GM18520 (cell line): ENCODE data around the gene MAP1S.

Experiments
- ATAC-seq: cut with Tn5 transposase; IDR thresholded peaks from one replicate; pipeline ENCODE4 v1.9.1; 2021; ENCODE audit not compliant: unreplicated experiment

Gene MAP1S

GRCh38 chr19:17718947-17719711, at the start of gene MAP1S:
MAP1S (plus strand) TSS chr19:17719480; CDS start chr19:17719503, 23 bp downstream.
- peak; percentile 52 for ATAC-seq

GRCh38 chr19:17671906-17672305, 47.4 kb upstream of the MAP1S start:
- no peak for ATAC-seq

DNA sequence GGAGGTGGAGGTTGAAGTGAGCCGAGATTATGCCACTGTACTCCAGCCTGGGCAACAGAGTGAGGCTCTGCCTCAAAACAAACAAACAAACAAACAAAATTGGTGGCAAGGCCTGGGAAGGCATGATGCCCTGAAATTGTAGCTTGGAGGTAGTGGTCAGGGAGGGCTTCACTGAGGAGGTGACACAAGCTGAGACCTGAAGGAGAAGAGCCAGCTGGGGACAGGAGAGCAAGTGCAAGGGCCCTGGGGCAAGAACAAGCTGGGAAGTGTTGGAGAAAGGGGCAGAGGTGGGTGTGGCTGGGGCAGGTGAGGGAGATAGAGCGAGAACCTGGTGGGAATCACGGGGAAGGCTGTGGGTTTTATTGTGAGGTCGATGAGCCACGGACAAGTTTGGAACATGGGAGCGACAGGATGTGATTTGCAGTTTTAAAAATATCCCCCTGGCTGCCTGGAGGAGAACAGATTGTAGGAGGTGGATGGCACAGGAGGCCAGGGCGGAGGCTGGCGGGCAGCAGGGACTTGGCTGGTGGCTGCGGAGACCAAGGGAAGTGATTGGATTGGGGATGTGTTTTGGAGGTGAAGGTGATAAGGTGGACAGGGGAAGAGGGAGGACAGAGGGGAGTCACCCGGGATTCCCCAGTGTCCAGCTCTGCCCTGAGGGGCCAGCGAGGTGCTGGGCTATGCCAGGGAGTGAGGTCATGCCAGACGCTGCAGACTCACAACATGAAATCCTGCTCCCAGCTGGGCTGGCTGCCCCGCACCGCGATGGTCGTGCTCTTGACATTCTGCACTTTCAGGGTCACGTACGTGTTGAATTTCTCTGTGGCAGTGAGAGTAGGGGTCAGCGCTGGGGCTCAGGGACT, 45.1 kb upstream of the MAP1S start:
- no peak for ATAC-seq

DNA sequence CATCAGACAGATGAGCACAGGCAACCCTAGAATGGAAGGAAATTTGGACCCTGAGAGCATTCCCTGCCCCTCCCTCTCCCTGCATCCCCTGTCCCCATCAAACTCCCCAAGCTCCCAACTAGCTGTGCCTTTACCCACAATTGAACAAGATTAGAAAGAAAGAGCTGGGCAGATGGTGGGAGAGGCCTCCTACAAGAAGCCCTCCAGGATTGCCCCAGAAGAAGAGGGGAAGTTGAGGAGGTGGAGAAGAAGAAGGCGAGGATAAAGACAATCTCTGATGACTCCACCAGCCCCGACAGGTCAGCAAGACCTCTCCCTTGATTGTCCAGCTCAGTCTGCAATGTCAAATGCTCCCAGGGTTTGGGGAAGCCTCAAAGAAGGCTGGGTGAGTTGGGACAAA, 43.0 kb upstream of the MAP1S start:
- ATAC-seq, result no peak

DNA sequence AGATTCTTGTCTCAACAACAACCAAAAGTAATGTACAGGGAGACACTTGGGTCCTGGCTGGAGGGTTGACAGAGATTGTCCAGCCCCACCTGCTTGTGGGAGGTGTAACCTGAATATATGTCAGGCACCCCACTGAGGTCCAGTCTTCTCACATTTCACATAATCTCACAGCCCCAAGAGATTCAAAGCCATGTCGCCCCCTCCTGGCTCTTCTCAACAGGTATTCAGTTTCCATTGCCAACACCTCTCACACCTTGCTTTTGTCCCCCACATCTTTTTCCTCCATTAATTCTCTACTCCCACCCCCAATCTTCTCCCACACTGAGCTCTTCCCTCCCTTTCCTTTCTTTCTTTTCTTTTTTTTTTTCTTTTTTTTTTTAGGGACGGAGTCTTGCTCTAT, 42.3 kb upstream of the MAP1S start:
- ATAC-seq, result no peak

GRCh38 chr19:17678836-17679235, 40.4 kb upstream of the MAP1S start:
- ATAC-seq, result no peak

DNA sequence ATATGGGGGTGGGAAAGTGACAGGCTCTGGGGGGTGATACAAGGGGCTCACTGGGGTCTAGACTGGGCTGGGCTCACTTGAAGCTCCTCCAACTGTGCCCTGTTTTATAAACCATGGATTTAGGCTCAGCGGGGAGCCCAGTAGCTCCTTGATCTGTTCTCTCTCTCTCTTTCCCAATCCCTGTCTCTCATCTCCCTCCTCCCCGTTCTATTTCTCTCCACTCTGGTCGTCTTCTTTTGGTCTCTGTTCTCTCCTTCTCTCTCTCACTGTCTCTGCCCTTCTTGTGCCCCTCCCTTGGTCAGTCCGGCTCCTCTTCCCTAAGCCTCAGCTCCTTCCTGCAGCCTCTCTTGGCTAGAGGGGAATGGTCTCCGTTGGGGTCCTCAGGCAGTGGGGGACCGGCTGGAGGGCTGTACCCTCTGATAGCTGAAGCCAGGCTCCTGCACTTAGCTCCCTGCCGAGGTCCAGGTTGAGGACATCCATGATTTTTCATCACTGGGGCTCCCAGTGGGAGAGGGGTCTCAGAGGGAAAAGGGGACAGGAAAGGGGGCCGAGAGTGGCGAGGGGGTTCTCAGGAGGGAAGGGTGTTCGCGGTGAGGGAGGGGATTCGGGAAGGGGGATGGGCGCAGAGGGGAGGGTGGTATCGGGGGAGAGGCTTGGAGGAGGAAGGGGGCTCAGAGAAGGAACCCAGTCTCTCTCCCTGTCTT, 39.6 kb upstream of the MAP1S start:
- no peak for ATAC-seq

- ATAC-seq, result peak; percentile 41
Observed at GRCh38 chr19:17680230-17680722, 39.0 kb upstream of the MAP1S start.

DNA sequence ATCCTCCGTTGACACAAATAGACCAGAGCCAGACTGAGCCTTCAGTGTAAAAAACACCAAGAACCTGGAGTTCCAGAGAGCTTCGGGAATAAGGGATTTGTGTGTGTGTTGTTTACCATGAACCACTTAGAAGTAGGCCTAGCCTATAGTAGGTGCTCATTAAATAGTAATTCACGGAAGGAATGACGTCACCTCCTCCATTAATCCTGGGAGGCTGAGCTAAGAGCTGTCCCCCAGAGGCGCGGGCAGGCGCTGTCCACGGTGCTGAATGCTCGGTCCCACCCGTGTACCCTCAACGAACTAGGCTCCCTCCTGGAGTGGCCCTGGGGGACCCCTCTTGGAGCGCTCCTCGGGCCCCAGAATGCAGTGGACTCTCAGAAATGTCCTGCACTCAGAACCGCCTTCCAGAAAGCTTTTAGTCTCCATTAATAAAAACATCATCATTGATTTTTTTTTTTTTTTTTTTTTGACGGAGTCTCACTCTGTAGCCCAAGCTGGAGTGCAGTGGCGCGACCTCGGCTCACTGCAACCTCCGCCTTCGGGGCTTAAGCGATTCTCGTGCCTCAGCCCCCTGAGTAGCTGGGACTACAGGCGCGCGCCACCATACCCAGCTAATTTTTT, 37.7 kb upstream of the MAP1S start:
- ATAC-seq, result no peak

DNA sequence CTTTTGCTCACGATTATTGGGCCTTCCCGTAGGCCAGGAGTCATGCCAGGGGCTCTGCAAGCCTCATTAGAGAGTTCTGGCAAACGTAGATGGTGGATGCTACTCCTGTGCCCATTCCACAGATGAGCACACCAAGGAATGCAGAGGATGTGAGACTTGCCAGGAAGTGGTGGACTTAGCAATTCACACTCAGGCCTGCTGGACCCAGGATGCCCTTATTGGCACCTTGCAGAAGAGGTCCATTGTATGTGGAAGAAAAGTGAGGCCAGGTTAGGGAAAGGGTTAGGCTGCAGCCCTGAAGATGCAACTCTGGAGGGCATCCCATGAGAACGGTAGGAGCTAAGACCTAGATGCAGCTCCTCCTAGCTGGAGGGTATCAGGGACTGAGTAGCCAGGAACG, 37.0 kb upstream of the MAP1S start:
- no peak for ATAC-seq

- no peak for ATAC-seq
Observed at GRCh38 chr19:17683078-17683477, 36.2 kb upstream of the MAP1S start.

GRCh38 chr19:17684256-17684655, 35.0 kb upstream of the MAP1S start:
- ATAC-seq, result no peak

DNA sequence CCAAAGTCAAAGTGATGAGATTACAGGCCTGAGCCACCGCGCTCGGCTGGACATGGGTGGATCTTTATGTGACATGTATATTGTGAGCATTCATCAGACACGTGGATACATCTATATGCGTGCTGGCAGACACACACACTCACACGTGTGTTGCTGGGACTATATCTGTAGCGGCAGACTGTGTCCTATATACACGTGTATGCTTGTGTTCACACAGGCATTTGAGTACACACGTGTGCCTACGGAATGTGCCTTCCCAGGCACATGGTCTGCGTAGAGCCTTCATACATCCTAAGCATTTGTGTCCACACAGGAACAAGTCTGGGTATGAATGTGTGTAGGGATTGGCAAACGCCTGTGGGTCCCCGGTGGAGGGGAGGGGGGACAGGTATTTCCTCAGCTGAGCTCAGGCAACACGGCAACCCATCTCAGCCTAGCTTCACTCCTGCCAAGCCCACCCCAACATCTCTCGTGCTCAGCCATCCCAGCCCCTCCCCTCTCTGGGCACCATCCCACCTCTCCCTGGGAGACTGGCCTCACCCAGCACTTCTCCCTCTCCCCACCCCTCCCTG, 33.7 kb upstream of the MAP1S start:
- no peak for ATAC-seq

DNA sequence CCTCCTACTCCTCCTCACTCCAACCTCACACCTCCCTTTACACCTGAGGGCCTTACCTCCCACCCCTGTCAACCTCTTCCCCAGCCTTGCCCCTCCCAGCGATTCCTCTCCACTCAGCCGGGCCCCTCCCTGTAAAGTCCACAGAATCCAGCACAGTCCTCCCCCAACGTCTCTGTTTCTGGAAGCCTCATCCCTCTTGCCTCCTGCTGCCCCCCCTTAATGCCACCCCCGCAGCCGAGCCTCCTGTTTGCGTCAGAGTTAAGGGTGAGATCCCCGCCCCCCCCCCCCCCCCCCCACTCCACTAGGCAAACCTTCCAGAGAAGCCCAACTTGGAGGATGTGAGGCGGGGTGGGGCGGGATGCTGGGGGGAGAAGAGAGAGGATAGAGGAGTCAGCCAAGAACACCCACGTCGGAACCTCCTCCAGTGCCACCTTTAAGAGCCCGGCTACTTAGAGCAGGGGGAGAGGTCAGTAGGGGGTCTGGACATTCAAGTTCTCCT, 33.2 kb upstream of the MAP1S start:
- ATAC-seq, result no peak

DNA sequence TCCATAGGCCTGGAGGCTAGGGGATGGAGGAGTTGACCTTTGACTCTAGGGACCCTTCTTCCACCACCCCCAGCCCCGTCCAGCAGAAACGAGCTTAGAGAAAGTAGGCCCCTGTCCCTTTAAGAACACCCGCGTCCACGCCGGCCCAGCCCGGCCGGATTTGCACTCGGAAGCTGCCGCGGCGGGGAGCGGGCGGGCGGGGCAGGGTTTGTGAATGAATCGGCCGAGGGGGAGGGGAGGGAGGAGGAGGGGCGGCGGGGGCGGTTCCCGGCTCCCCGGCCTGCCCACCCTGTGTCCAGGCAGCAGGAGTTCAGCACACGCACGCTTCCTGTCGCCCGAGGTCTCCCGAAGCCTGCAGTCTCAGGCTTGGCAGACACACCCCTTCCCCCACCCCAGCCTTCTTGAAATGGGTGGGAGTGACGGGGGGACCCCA, 32.7 kb upstream of the MAP1S start:
- ATAC-seq, result no peak

DNA sequence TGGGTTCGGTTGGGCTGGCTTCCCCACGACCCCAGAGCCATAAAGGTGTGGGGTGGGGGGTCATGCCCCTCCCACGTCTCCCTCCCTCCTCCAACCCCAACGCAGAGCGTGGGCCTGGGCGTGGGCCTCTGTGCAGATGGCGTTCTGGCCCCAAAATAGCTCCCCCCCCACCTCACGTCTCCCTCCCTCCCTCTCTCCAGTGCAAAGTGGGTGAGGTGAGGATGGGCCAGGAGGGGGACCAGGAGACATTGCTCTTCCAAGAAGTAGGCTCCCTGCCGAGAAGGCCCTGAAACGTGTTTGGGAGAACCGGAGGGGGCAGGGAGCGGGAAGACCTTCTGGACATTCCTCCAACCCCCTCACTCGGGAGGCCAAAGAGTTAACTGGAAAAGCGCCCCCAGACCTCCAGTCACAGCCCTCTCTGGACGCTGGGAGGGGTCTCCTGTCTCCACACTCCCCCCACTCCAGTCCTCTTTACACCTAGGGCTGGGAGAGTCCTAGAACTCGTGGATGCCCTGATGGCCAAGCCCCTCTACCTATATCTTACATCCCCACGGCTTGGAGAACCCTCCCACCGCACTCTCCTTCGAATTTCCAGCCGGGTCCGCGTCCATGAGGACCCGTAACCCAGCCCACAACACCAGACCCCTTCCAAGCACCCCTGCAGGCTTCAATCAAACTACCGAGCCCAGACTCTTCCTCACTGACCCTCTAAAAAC, 32.0 kb upstream of the MAP1S start:
- ATAC-seq, result no peak

DNA sequence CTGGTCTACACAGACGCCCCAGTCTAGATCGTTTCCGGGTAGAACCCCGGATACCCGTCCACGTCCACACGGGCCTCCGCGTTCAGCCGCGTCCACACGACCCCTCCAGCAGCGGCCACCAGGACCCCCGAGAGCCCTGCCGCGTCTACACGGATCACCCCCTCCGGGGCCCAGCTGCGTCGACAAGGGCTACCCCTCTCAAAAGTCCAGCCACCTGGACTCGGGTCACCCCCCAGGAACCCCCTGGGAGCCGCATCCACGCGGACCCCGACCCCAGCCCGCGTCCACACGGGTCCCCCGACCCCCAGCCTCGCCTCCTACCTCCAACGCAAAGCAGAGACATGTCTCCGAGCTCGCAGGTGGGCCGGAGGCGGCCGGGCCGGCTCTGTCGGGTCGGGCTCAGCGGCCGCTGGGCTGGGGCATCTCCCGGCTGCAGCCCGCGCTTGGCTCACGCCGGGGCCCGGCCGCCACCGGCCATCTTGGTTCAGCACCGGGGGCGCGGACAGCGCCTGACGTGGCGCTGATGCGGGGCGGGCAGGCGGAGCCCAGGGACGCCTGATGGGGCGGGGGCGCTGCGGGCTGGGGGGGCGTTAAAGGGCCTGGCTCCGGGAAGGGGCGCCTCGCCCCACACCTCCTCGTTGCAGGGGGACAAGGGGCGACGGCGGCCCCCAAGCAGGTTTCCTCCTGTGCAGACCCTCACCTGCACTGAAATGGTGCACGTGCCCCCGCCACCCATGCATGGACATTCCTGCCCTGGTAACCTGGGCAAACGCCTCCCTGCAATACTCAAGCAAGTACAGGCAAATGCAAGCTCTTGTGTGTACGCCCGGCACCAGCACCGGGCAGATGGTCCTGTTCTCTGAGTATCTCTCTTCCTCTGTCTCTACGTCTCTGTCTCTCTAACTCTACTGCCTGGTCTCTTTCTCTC, 31.2 kb upstream of the MAP1S start, which contains the start of gene UNC13A:
Gene UNC13A, minus strand, starts transcription at position 498 of the 928 bp plus-strand sequence. Its CDS starts 155 bp downstream, at position 343.
- no peak for ATAC-seq

- ATAC-seq, result no peak
Observed at GRCh38 chr19:17688853-17689595, 30.3 kb upstream of the MAP1S start.
